H7 (cell line): ENCODE measurements around the gene ELF1. TPM values are rescaled to one million over a fixed set of nuclear protein-coding genes. Genes with fewer than 3 reads are reported as not detected.
"Not testable (repeated sequence)": the region's sequence is repeated elsewhere in the genome, so short reads cannot be mapped to it uniquely, and the experiment has no call there.

Experiments used
- DNase-seq: peaks from one replicate; pipeline ENCODE4 v3.0.0; 2012
- H3K27me3 ChIP-seq: 2 replicates; pipeline ENCODE4 v1.6.0; 2011; ENCODE audit warnings: mild to moderate bottlenecking, low read length; ENCODE audit not compliant: control insufficient read depth, insufficient read depth
- H3K36me3 ChIP-seq: replicated peaks from 2 replicates; pipeline ENCODE4 v1.5.1; 2011; ENCODE audit warnings: low read length; ENCODE audit not compliant: control insufficient read depth, insufficient read depth
- H3K4me3 ChIP-seq: 2 replicates; pipeline ENCODE4 v1.5.1; 2011; ENCODE audit warnings: low read depth, mild to moderate bottlenecking, control low read depth, low read length, moderate library complexity; ENCODE audit not compliant: insufficient read depth
- total RNA-seq: library from RNA; depleted of rRNA; stranded (reverse); fragments of >200 nt; shearing (Covaris generic); gene quantifications from 2 replicates; pipeline ENCODE4 v1.2.3, GENCODE V29; 2014

The ELF1 gene
- total RNA-seq, 1 experiment from 2014 or later = 18.6 TPM

GRCh38 chr13:40984668-40985366 lies 34.3 kb downstream of the ELF1 start:
- Histone ChIP-seq H3K4me3 (no peak overlapping the region), H3K27me3 (no peaks in the 10 kb centered on the region), H3K36me3 (no peaks in the 10 kb centered on the region)
- DNase-seq = no peak

GRCh38 chr13:40983725-40984667 lies 35.1 kb downstream of the ELF1 start:
- Histone ChIP-seq H3K27me3 (no peaks in the 10 kb centered on the region), H3K4me3 (no peak overlapping the region), H3K36me3 (no peaks in the 10 kb centered on the region)
- no peak for DNase-seq

- H3K27me3 ChIP-seq = no peaks in the 10 kb centered on the region
- no peaks in the 10 kb centered on the region for H3K36me3 ChIP-seq
- no peak for DNase-seq
- H3K4me3 ChIP-seq = no peak overlapping the region
These were observed 35.9 kb downstream of the ELF1 start for GRCh38 chr13:40983259-40983658.

- no peaks in the 10 kb centered on the region for H3K36me3 ChIP-seq
- DNase-seq = no peak
- no peak overlapping the region for H3K4me3 ChIP-seq
- H3K27me3 ChIP-seq = no peaks in the 10 kb centered on the region
These were observed 36.3 kb downstream of the ELF1 start for GRCh38 chr13:40982772-40983171.

GRCh38 chr13:40981949-40982348 lies 37.2 kb downstream of the ELF1 start:
- Histone ChIP-seq H3K27me3 (no peaks in the 10 kb centered on the region), H3K4me3 (no peak overlapping the region), H3K36me3 (no peaks in the 10 kb centered on the region)
- no peak for DNase-seq

- no peak for DNase-seq
- no peaks in the 10 kb centered on the region for H3K36me3 ChIP-seq
These were observed 37.8 kb downstream of the ELF1 start for GRCh38 chr13:40981361-40981760.

GRCh38 chr13:40980461-40980860 lies 38.7 kb downstream of the ELF1 start:
- H3K27me3 ChIP-seq = no peaks in the 10 kb centered on the region
- no peak for DNase-seq
- no peaks in the 10 kb centered on the region for H3K36me3 ChIP-seq
- no peak overlapping the region for H3K4me3 ChIP-seq

More at GRCh38 chr13:40981361-40981760, 37.8 kb downstream of the ELF1 start:
- no peaks in the 10 kb centered on the region for H3K27me3 ChIP-seq
- no peak overlapping the region for H3K4me3 ChIP-seq

- no peak for DNase-seq
- no peaks in the 10 kb centered on the region for H3K27me3 ChIP-seq
- H3K4me3 ChIP-seq = no peak overlapping the region
- H3K36me3 ChIP-seq = no peaks in the 10 kb centered on the region
These were observed 39.9 kb downstream of the ELF1 start for GRCh38 chr13:40979232-40979631.

- H3K36me3 ChIP-seq, H3K27me3 ChIP-seq, H3K4me3 ChIP-seq, DNase-seq: not testable (repeated sequence)
These were observed 41.0 kb downstream of the ELF1 start for GRCh38 chr13:40978109-40978508.

- no peak overlapping the region for H3K4me3 ChIP-seq
- DNase-seq = no peak
- no peaks in the 10 kb centered on the region for H3K27me3 ChIP-seq
- H3K36me3 ChIP-seq = no peaks in the 10 kb centered on the region
These were observed 43.7 kb downstream of the ELF1 start for GRCh38 chr13:40975441-40975840.

- Histone ChIP-seq H3K36me3 (no peaks in the 10 kb centered on the region), H3K27me3 (no peaks in the 10 kb centered on the region), H3K4me3 (no peak overlapping the region)
- DNase-seq = peak; percentile 43
These were observed 44.4 kb downstream of the ELF1 start for GRCh38 chr13:40974460-40975407.

- no peak for DNase-seq
- H3K27me3 ChIP-seq = no peaks in the 10 kb centered on the region
- no peaks in the 10 kb centered on the region for H3K36me3 ChIP-seq
- H3K4me3 ChIP-seq = no peak overlapping the region
These were observed 45.7 kb downstream of the ELF1 start for GRCh38 chr13:40973409-40973808.

- no peaks in the 10 kb centered on the region for H3K27me3 ChIP-seq
- H3K36me3 ChIP-seq = no peaks in the 10 kb centered on the region
- no peak for DNase-seq
- H3K4me3 ChIP-seq = no peak overlapping the region
These were observed 47.8 kb downstream of the ELF1 start for GRCh38 chr13:40971321-40971720.

GRCh38 chr13:40970803-40971202 lies 48.3 kb downstream of the ELF1 start:
- no peak overlapping the region for H3K4me3 ChIP-seq
- no peak for DNase-seq
- H3K27me3 ChIP-seq = no peaks in the 10 kb centered on the region
- H3K36me3 ChIP-seq = no peaks in the 10 kb centered on the region
